NOMO-1 treated with DMSO at 0.1 percent for 48 hours (cell line): ENCODE measurements around the gene ACR.
"Not testable (repeated sequence)": the region's sequence is repeated elsewhere in the genome, so short reads cannot be mapped to it uniquely, and the experiment has no call there.

Experiments used
- DNase-seq: peaks from one replicate; lab custom pipeline; 2025; ENCODE audit not compliant: unreplicated experiment; lab: John Stamatoyannopoulos, UW

ACR gene

GRCh38 chr22:50764288-50764687, 26.3 kb downstream of the ACR start:
- not testable (repeated sequence) for DNase-seq

- DNase-seq, result not testable (repeated sequence)
Observed at GRCh38 chr22:50775132-50775531, 37.1 kb downstream of the ACR start.

- not testable (repeated sequence) for DNase-seq
Observed at GRCh38 chr22:50777631-50778030, 39.6 kb downstream of the ACR start.

- peak; percentile 52 for DNase-seq
Observed at GRCh38 chr22:50780244-50780643, 42.2 kb downstream of the ACR start.

- not testable (repeated sequence) for DNase-seq
Observed at GRCh38 chr22:50782253-50782652, 44.2 kb downstream of the ACR start.

GRCh38 chr22:50783033-50783879, 45.3 kb downstream of the ACR start, which contains the start of gene RABL2B:
Gene RABL2B, minus strand, starts transcription at chr22:50783636. Its CDS starts 1,342 bp downstream, at chr22:50782294.
- DNase-seq, result peak; percentile 81

GRCh38 chr22:50783880-50784276, 45.9 kb downstream of the ACR start:
- DNase-seq, result peak; percentile 0

GRCh38 chr22:50785289-50785688, 47.3 kb downstream of the ACR start:
- peak; percentile 1 for DNase-seq

- DNase-seq, result not testable (repeated sequence)
Observed at GRCh38 chr22:50786936-50787335, 48.9 kb downstream of the ACR start.
